Loucy (cell line): ENCODE measurements around the gene KLHDC8A.

ENCODE experiments used
- H2AFZ ChIP-seq: fragments of 200-600 bp; sonication (generic); 2 replicates; pipeline ENCODE4 v1.6.0; 2016; ENCODE audit warnings: antibody characterized with exemption, mild to moderate bottlenecking, low read length, moderate library complexity
- H3F3A ChIP-seq: fragments of 200-600 bp; 2 replicates; pipeline ENCODE4 v1.6.0; 2016; ENCODE audit warnings: antibody characterized with exemption, low read depth, mild to moderate bottlenecking
- H3K27me3 ChIP-seq: fragments of 200-600 bp; sonication (generic); 2 replicates; pipeline ENCODE4 v1.6.1; 2014; ENCODE audit warnings: low read length, mild to moderate bottlenecking; ENCODE audit not compliant: insufficient read depth, poor library complexity, severe bottlenecking
- H3K36me3 ChIP-seq: fragments of 200-600 bp; sonication (generic); 2 replicates; pipeline ENCODE4 v1.6.1; 2016; ENCODE audit warnings: low read length; ENCODE audit not compliant: insufficient read depth
- H3K4me1 ChIP-seq: fragments of 200-600 bp; sonication (generic); 2 replicates; pipeline ENCODE4 v1.5.1; 2014; ENCODE audit warnings: low read length, mild to moderate bottlenecking; ENCODE audit not compliant: insufficient read depth, poor library complexity, severe bottlenecking
- H3K4me2 ChIP-seq: fragments of 200-600 bp; sonication (generic); 2 replicates; pipeline ENCODE4 v1.6.0; 2014; ENCODE audit warnings: antibody characterized with exemption, low read length, low read depth, mild to moderate bottlenecking; ENCODE audit not compliant: poor library complexity, severe bottlenecking
- H3K4me3 ChIP-seq: fragments of 200-600 bp; sonication (generic); 2 replicates; pipeline ENCODE4 v1.5.1; 2014; ENCODE audit warnings: low read length, mild to moderate bottlenecking, mixed read lengths; ENCODE audit not compliant: poor library complexity, severe bottlenecking
- H3K79me2 ChIP-seq: fragments of 200-600 bp; sonication (generic); 2 replicates; pipeline ENCODE4 v1.6.1; 2014; ENCODE audit warnings: low read length; ENCODE audit not compliant: insufficient read depth
- H3K9ac ChIP-seq: fragments of 200-600 bp; sonication (generic); 2 replicates; pipeline ENCODE4 v1.6.0; 2014; ENCODE audit warnings: mild to moderate bottlenecking, low read depth, low read length, moderate library complexity; ENCODE audit not compliant: poor library complexity, severe bottlenecking
- H3K9me2 ChIP-seq: fragments of 200-600 bp; sonication (generic); replicated peaks from 2 replicates; pipeline ENCODE4 v1.6.1; 2016; ENCODE audit warnings: low read depth, low read length, mixed read lengths
- H3K9me3 ChIP-seq: fragments of 200-600 bp; sonication (generic); 2 replicates; pipeline ENCODE4 v1.6.1; 2014; ENCODE audit warnings: mild to moderate bottlenecking, antibody characterized with exemption, low read length, low read depth; ENCODE audit not compliant: insufficient read depth
- H4K20me1 ChIP-seq: fragments of 200-600 bp; sonication (generic); 2 replicates; pipeline ENCODE4 v1.6.0; 2014; ENCODE audit warnings: antibody characterized with exemption, low read length, mild to moderate bottlenecking; ENCODE audit not compliant: insufficient read depth, poor library complexity, severe bottlenecking
- CTCF ChIP-seq: fragments of 200-600 bp; sonication (generic); conservative IDR thresholded peaks from 2 replicates; pipeline ENCODE4 v1.5.1; 2014; ENCODE audit warnings: mild to moderate bottlenecking, antibody characterized with exemption, low read length
- EZH2phosphoT487 ChIP-seq: fragments of 200-600 bp; IDR thresholded peaks from 2 replicates; pipeline ENCODE4 v1.6.1; 2018; ENCODE audit warnings: antibody characterized with exemption, mild to moderate bottlenecking, moderate library complexity, borderline replicate concordance

KLHDC8A gene

GRCh38 chr1:205359771-205360565 is 3.2 kb upstream of the KLHDC8A start:
- Histone ChIP-seq H3K27me3 (no peaks in the 10 kb centered on the region), H3K9ac (no peak overlapping the region), H4K20me1 (no peaks in the 10 kb centered on the region), H3K9me2 (no peaks in the 10 kb centered on the region), H3K36me3 (no peaks in the 10 kb centered on the region), H3K79me2 (no peaks in the 10 kb centered on the region), H3K4me3 (no peak overlapping the region), H3K9me3 (no peaks in the 10 kb centered on the region), H3K4me2 (no peak overlapping the region), H3F3A (no peaks in the 10 kb centered on the region), H2AFZ (no peak overlapping the region), H3K4me1 (no peaks in the 10 kb centered on the region)
- no peak for TF ChIP-seq EZH2phosphoT487

- Histone ChIP-seq H2AFZ (no peak overlapping the region), H3K36me3 (no peaks in the 10 kb centered on the region), H3K27me3 (no peaks in the 10 kb centered on the region), H3K9me2 (no peaks in the 10 kb centered on the region), H3K9me3 (no peaks in the 10 kb centered on the region), H3F3A (no peaks in the 10 kb centered on the region), H3K4me3 (no peak overlapping the region), H3K4me1 (no peaks in the 10 kb centered on the region), H3K9ac (no peak overlapping the region), H3K79me2 (no peaks in the 10 kb centered on the region), H3K4me2 (no peak overlapping the region), H4K20me1 (no peaks in the 10 kb centered on the region)
- no peak for TF ChIP-seq EZH2phosphoT487
- no peak for TF ChIP-seq CTCF
Observed at GRCh38 chr1:205358579-205358978, 1.9 kb upstream of the KLHDC8A start.

- no peaks in the 10 kb centered on the region for H3K36me3 ChIP-seq
- no peak overlapping the region for H3K4me2 ChIP-seq
- no peaks in the 10 kb centered on the region for H3K27me3 ChIP-seq
- H2AFZ ChIP-seq, result no peak overlapping the region
- H3K9me3 ChIP-seq, result no peaks in the 10 kb centered on the region
- no peak for TF ChIP-seq CTCF
- no peak for TF ChIP-seq EZH2phosphoT487
- H4K20me1 ChIP-seq, result no peaks in the 10 kb centered on the region
- no peak overlapping the region for H3K9ac ChIP-seq
- H3K79me2 ChIP-seq, result no peaks in the 10 kb centered on the region
- no peaks in the 10 kb centered on the region for H3K9me2 ChIP-seq
- no peaks in the 10 kb centered on the region for H3K4me1 ChIP-seq
- H3F3A ChIP-seq, result no peaks in the 10 kb centered on the region
- no peak overlapping the region for H3K4me3 ChIP-seq
Observed at GRCh38 chr1:205357567-205357966, 845 bp upstream of the KLHDC8A start.

GRCh38 chr1:205355075-205355453 is 1.7 kb downstream of the KLHDC8A start:
- Histone ChIP-seq H3K4me1 (no peaks in the 10 kb centered on the region), H3K9ac (no peak overlapping the region), H3K4me2 (no peak overlapping the region), H3K79me2 (no peaks in the 10 kb centered on the region), H3F3A (no peaks in the 10 kb centered on the region), H3K4me3 (no peak overlapping the region), H2AFZ (no peak overlapping the region), H3K27me3 (no peaks in the 10 kb centered on the region), H4K20me1 (no peaks in the 10 kb centered on the region), H3K9me3 (no peaks in the 10 kb centered on the region), H3K9me2 (no peaks in the 10 kb centered on the region), H3K36me3 (no peaks in the 10 kb centered on the region)
- TF ChIP-seq EZH2phosphoT487 (no peak), CTCF (no peak)
